Keratinocyte (primary cell): ENCODE data around the gene MAGEB1. TPM values are rescaled to one million over a fixed set of nuclear protein-coding genes. Genes with fewer than 3 reads are reported as not detected.

ENCODE experiments used
- DNase-seq: peaks from one replicate; pipeline ENCODE4 v3.0.0-alpha.2; 2011; ENCODE audit warnings: low read depth, missing footprints, low spot score
- FAIRE-seq: peaks from 2 replicates; lab custom pipeline; 2011; peaks lifted over from hg19 to GRCh38; lab: Jason Lieb, UNC
- H2AFZ ChIP-seq: 2 replicates; pipeline ENCODE4 v1.6.0; 2012; ENCODE audit warnings: low read length, control low read depth, inconsistent platforms; ENCODE audit not compliant: control insufficient read depth
- H3K27ac ChIP-seq: 2 replicates; pipeline ENCODE4 v1.5.1; 2011; ENCODE audit warnings: low read length; ENCODE audit not compliant: control insufficient read depth, insufficient read depth
- H3K27me3 ChIP-seq: 3 replicates; pipeline ENCODE4 v1.6.0; 2011; ENCODE audit warnings: low read length; ENCODE audit not compliant: control insufficient read depth, insufficient read depth; ENCODE audit errors: extremely low read depth
- H3K36me3 ChIP-seq, 2 experiments: 2 replicates in 1 of 2; 3 replicates in 1 of 2; pipeline ENCODE4 v1.5.1; 2011; ENCODE audit warnings: low read length in 2 of 2, mild to moderate bottlenecking in 1 of 2; ENCODE audit not compliant: control insufficient read depth in 2 of 2, insufficient read depth in 2 of 2; ENCODE audit errors: extremely low read depth in 1 of 2
- H3K4me1 ChIP-seq: 3 replicates; pipeline ENCODE4 v1.5.1; 2011; ENCODE audit warnings: low read length; ENCODE audit not compliant: control insufficient read depth, insufficient read depth; ENCODE audit errors: extremely low read depth
- H3K4me2 ChIP-seq: 3 replicates; pipeline ENCODE4 v1.6.0; 2011; ENCODE audit warnings: low read depth, low read length; ENCODE audit not compliant: control insufficient read depth, insufficient read depth; ENCODE audit errors: extremely low read depth
- H3K4me3 ChIP-seq, 3 experiments: fragments of 200-600 bp in 1 of 3; sonication (generic) in 1 of 3; 2 replicates in 2 of 3; 3 replicates in 1 of 3; pipeline ENCODE4 v1.5.1; 2011 to 2016; ENCODE audit warnings: low read length in 3 of 3, mild to moderate bottlenecking in 3 of 3, control low read depth in 2 of 3, inconsistent platforms in 1 of 3, low read depth in 1 of 3, mixed read lengths in 1 of 3, mixed run types in 1 of 3, moderate library complexity in 1 of 3; ENCODE audit not compliant: control insufficient read depth in 2 of 3, insufficient read depth in 2 of 3; ENCODE audit errors: extremely low read depth in 1 of 3
- H3K79me2 ChIP-seq: 2 replicates; pipeline ENCODE4 v1.6.0; 2012; ENCODE audit warnings: low read length; ENCODE audit not compliant: control insufficient read depth, insufficient read depth
- H3K9ac ChIP-seq: 3 replicates; pipeline ENCODE4 v1.6.0; 2011; ENCODE audit warnings: low read length; ENCODE audit not compliant: control insufficient read depth, insufficient read depth; ENCODE audit errors: extremely low read depth
- H3K9me1 ChIP-seq: 3 replicates; pipeline ENCODE4 v1.6.0; 2011; ENCODE audit warnings: low read length; ENCODE audit not compliant: control insufficient read depth, insufficient read depth; ENCODE audit errors: extremely low read depth
- H3K9me3 ChIP-seq: 2 replicates; pipeline ENCODE4 v1.5.1; 2012; ENCODE audit warnings: low read depth, low read length; ENCODE audit not compliant: control insufficient read depth
- H4K20me1 ChIP-seq: 3 replicates; pipeline ENCODE4 v1.6.0; 2011; ENCODE audit warnings: low read length; ENCODE audit not compliant: control insufficient read depth, insufficient read depth; ENCODE audit errors: extremely low read depth
- CTCF ChIP-seq, 3 experiments: IDR thresholded peaks in 1 of 3; conservative IDR thresholded peaks in 1 of 3; optimal IDR thresholded peaks in 1 of 3; 2 replicates in 2 of 3; 3 replicates in 1 of 3; pipeline versions ENCODE3 to v1.5.1; 2011; ENCODE audit warnings: low read length in 3 of 3, mild to moderate bottlenecking in 3 of 3, moderate library complexity in 2 of 3, control low read depth in 1 of 3, inconsistent platforms in 1 of 3; ENCODE audit not compliant: insufficient read depth in 2 of 3; ENCODE audit errors: extremely low read depth in 1 of 3
- EZH2 ChIP-seq: IDR thresholded peaks from one replicate; pipeline ENCODE4 v1.6.1; 2012; ENCODE audit warnings: inconsistent platforms, mild to moderate bottlenecking, low read length, moderate library complexity
- dilution Hi-C: fragments of 300-500 bp; cut with MboI; formaldehyde crosslinking; loops from one replicate; pipeline ENCODE4 v1.7.0; 2020; ENCODE audit warnings: low sequenced_read_pairs; ENCODE audit not compliant: extremely low pct_ligation_motif_present
- polyA plus RNA-seq, 5 experiments: library from polyadenylated mRNA; depleted of rRNA in 3 of 5; stranded (reverse) in 3 of 5; stranded (forward) in 1 of 5; unstranded in 1 of 5; fragments of >200 nt; gene quantifications; 1 replicate in 1 of 5; 2 replicates in 3 of 5; 3 replicates in 1 of 5; pipeline versions ENCODE4 v1.2.1 to v1.2.3, GENCODE V29; 2011 to 2012; ENCODE audit warnings: missing spikeins in 2 of 5, low read depth in 1 of 5, low replicate concordance in 1 of 5

MAGEB1 gene
- polyA plus RNA-seq, 1 donor (not counting 4 experiments of a cell fraction or from before 2014, with no cell fraction given): not detected

GRCh38 chrX:30219372-30219771, 27.6 kb upstream of the MAGEB1 start:
- no peaks in the 10 kb centered on the region for H3K9me1 ChIP-seq
- no peaks in the 10 kb centered on the region for H3K79me2 ChIP-seq
- H4K20me1 ChIP-seq: no peaks in the 10 kb centered on the region
- DNase-seq: no peak
- H3K9ac ChIP-seq: no peak overlapping the region
- H3K4me2 ChIP-seq: no peak overlapping the region
- H3K9me3 ChIP-seq: peaks cover 2% of the 10 kb centered on the region
- no peak overlapping the region for H3K4me3 ChIP-seq
- H3K27ac ChIP-seq: no peak overlapping the region
- H3K27me3 ChIP-seq: no peaks in the 10 kb centered on the region
- dilution Hi-C loops: no loop called here
- TF ChIP-seq EZH2 (no peak), CTCF (optimal IDR thresholded peaks at IDR 0.05 in 1 of 3, IDR thresholded peaks at IDR 0.05 in 1 of 3, conservative IDR thresholded peaks at IDR 0.05 in 1 of 3; ENCODE audit: extremely low read depth in 1 of 3, insufficient read depth in 2 of 3, low read length in 3 of 3) (no peak)
- FAIRE-seq: no peak
- H3K4me1 ChIP-seq: no peaks in the 10 kb centered on the region
- H2AFZ ChIP-seq: no peak overlapping the region
- no peaks in the 10 kb centered on the region for H3K36me3 ChIP-seq

- Histone ChIP-seq H3K27ac (no peak overlapping the region), H3K9me1 (no peaks in the 10 kb centered on the region), H3K4me2 (no peak overlapping the region), H2AFZ (no peak overlapping the region), H3K4me3 (no peak overlapping the region), H4K20me1 (no peaks in the 10 kb centered on the region), H3K9ac (no peak overlapping the region), H3K27me3 (no peaks in the 10 kb centered on the region), H3K4me1 (no peaks in the 10 kb centered on the region), H3K36me3 (no peaks in the 10 kb centered on the region), H3K79me2 (no peaks in the 10 kb centered on the region), H3K9me3 (peaks cover 2% of the 10 kb centered on the region)
- dilution Hi-C loops: no loop called here
- TF ChIP-seq CTCF (optimal IDR thresholded peaks at IDR 0.05 in 1 of 3, IDR thresholded peaks at IDR 0.05 in 1 of 3, conservative IDR thresholded peaks at IDR 0.05 in 1 of 3; ENCODE audit: extremely low read depth in 1 of 3, insufficient read depth in 2 of 3, low read length in 3 of 3) (no peak), EZH2 (no peak)
- FAIRE-seq (no peak), DNase-seq (no peak)
Measured at GRCh38 chrX:30220661-30221060, 26.3 kb upstream of the MAGEB1 start.
